HG02623 (cell line): ENCODE data around the gene PROM1.

Experiments used
- ATAC-seq: cut with Tn5 transposase; IDR thresholded peaks from one replicate; pipeline ENCODE4 v1.9.1; 2021; ENCODE audit warnings: moderate library complexity; ENCODE audit not compliant: unreplicated experiment

PROM1 gene

GRCh38 chr4:16066586-16067128 lies 17.2 kb downstream of the PROM1 start:
- no peak for ATAC-seq

GRCh38 chr4:16065066-16065465 lies 18.8 kb downstream of the PROM1 start:
- ATAC-seq = no peak

DNA sequence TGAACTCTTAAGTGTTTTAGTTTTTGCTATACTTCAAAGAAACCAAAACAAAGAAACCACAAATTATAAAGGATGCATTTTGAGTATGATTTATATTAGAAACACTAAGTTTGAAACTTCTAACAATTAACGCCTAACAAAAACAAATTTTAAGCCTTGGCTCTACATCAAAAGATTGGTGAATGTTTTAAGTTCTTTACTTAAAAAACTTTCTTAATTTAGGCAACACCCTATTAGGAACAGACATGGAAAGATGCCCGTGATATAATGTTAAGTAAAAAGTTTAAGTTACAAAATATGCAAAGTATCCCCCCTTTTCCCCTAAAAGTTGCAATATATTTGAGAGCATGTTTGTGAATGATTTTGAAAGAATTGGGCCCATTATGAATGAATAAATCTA lies 21.2 kb downstream of the PROM1 start:
- ATAC-seq = no peak

- no peak for ATAC-seq
Measured at GRCh38 chr4:16056681-16057385, 27.0 kb downstream of the PROM1 start.

GRCh38 chr4:16055873-16056272 lies 27.9 kb downstream of the PROM1 start:
- ATAC-seq = no peak

DNA sequence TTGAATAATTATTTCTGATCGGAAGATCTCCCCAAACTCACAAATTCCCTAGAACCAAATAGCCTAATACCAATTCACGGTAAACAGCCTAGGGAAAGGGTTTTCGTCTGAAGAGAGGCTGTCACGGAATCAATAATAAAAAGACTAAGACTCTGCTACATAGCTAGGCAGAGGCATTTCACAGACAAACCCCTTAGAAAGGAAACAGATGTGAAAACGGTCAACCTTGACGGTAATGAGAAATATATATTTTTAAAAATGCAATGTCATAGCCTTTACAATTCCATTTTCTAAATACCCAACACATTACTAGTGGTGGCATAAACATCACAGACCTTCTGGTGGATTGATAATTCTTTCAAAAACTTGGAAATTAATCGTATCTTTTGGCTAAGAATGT lies 28.4 kb downstream of the PROM1 start:
- no peak for ATAC-seq

- ATAC-seq = no peak
Measured at GRCh38 chr4:16052939-16053338, 30.9 kb downstream of the PROM1 start.

DNA sequence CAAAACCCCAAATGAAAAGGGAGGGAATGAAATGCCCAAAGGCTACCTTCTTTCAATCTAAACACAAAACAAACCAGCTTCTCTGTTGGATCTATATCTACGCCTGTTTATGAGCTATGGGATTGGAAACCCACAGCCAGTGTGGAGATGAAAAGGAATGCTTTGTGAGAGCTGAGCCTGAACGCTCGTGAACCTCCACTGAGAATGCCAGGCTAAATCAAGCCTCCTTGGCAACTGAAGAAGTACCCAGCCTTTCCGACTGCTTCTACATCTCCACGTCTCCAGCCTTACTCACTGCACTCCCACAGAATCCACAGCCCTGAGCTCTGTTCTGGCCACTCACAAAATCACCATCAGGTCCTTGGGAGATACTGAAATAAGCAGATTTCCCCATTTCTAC lies 31.8 kb downstream of the PROM1 start:
- ATAC-seq = no peak

DNA sequence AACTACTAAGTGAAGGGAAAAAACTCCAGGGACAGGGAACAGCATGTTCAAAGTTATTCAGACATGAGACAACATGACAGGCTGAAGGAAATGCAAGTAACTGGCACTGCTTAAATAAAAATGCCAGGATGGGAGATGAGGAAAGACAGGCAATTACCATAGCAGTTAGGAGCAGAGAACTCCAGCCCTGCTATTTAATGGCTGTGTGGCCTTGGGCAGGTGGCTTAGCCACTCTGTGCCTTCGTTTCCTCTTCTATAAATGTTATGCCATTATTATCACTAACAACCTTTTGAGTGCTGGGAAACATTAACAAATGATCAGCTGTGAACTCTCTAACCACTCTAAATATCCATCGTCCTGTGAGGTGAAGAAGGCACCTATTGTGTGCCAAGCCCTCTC lies 32.7 kb downstream of the PROM1 start:
- no peak for ATAC-seq

DNA sequence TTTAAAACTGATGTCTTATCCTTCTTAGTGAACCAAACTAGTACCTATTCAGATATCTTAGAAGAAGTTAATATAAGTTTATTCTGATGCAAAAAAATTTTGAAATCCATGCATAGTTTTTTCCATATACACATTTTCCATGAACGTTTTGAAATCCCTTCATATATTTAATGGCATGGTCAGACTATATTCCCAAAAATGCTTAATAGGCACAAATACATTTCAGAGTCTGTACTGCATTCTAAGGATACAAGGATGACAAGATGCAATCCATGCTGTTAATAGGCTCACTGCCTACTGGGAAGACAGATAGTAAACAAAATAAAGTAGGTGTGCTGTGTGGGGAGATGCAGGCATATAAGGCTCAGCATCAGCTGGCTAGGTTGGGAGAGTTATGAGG lies 33.2 kb downstream of the PROM1 start:
- no peak for ATAC-seq

DNA sequence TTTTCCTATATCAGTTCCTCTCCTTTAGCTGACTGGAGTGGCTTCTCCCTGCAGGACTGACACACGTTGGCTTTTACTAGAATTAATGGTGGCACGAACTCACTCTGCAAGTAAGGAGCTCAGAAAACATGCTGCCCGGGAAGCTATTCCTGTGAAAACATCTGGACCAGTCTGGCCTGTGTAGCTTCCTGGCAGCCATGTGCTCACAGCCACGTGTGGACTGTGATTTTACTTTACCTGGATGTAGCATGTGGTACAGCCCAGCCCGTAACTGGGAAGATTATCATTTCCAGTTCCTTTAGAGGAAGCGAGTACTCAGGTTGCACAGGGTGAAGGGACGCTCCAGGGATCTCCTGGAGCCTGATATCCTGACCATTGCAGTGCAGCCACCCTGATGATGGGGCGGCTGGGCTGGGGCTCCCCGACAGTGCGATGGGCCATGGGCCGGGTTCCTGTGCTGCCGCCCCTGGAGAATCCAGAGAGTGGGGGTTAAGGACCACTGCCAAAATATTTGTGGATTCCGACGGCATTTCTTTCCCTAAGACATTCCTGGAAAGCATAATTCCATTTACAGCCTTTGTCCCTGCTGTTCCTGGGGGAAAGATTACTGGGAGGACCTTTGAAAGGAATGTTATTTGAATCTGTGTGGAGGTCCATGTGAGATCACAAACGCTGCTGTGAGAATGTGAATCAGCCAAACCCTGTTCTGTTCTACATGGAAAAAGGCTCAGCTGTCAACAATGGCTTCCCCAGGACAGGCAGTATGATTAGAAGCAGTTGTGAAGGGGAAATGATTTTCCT lies 35.0 kb downstream of the PROM1 start:
- ATAC-seq = no peak

DNA sequence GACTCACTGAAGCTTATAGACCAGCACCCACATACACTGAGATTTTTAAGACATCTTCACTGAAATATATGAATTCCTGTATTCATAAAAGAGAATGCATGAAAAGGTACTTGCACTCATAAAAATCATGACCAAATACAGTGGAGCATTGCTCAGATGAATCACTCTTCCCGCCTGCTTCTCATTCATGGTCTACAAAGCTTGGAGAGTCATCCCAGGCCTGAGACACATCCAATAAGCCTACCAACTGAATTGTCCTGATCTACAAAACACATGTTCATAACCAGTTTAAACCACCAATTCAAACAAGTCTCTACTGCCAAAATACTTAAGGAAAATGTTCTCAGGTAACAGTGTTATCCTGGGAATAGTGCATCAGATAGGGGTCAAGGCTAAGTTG lies 38.1 kb downstream of the PROM1 start:
- ATAC-seq = no peak

GRCh38 chr4:16043642-16044498 lies 40.0 kb downstream of the PROM1 start:
- ATAC-seq = no peak

DNA sequence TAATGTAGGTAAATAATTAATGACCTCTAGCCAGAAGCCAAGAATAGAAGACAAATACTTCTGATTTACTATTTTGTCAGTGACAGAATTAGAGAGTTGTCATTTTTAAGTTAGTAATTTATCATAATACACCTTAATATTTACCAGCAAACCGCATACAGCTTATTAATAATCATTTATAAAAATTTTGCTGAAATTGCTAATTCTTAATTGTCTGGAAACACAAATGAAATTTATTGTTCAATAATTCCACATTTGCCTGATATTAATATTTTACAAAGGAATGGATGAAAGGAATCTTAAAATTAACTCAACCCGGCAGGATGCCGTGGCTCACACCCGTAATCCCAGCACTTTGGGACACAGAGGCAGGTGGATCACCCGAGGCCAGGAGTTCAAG lies 44.7 kb downstream of the PROM1 start:
- no peak for ATAC-seq

GRCh38 chr4:16037901-16038300 lies 45.9 kb downstream of the PROM1 start:
- no peak for ATAC-seq

- no peak for ATAC-seq
Measured at GRCh38 chr4:16035843-16036242, 48.0 kb downstream of the PROM1 start.

DNA sequence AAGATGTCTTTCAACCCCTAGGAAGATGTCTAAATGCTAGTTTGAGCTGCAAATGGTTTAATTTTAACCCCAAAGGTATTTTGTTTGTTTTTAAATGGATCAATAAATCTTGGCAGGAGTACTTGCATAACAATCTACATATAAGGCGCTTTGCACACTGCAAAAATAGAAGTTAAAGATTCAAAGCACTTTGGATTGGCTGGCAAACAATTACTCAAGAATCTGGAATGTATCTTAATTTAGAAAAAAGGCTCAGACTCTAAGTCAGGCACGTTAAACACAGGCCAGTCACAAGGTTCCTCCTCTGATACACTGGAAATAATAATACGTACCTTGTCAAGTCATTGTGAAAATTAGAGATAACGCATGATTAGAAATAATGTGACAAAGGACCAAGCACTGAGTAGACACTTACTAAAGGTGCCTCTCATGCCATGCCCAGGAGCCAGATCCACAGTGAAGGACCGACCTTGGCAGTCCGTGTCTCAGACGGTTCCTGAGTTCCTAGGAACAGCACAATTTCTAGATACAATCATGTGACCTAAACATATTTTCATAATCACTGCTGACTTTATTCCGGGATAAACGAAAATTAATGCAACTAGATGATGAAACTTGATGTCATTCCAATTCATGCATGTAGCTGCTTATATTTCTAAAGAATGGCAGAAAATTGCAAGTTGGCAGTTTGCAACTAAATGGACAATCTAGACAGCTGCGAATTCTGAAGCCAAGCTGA lies 49.6 kb downstream of the PROM1 start:
- no peak for ATAC-seq

DNA sequence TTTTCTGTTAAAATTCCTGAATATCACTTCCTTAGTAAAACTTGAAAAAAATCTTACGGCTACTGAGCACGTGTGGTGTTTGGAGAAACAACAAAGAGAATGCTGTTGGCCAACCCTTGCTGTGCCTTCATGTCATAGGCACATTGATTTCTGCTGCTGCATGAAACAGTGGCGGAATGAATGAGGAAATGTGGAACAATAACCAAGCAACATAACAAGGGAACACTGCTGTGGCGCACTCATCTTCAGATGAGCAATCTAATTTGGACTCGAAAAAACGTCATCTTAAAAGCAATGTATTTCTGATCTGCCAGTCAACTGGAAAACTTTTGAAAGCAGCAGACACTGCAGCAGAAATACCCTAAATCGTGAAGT lies 51.4 kb downstream of the PROM1 start:
- ATAC-seq = no peak

GRCh38 chr4:16031546-16032395 lies 52.1 kb downstream of the PROM1 start:
- no peak for ATAC-seq

DNA sequence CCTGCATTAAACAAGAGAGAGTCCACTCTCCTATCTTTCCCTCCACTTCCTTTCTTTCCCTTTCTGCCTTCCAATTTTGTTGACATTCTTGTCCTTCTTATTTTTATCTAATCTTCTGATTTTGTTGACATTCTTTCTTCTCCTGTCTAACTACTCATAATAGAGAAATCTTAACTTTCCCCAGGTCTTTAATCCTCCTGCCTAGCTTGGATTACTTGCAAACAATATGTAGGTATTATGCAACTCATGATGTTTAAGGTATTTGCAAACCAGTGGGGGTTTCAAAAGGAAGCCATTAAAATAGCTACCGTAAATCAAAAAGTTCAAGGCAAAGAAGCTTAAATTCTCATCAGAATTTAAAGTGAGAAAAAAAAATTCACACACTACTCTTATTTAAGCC lies 53.9 kb downstream of the PROM1 start:
- ATAC-seq = no peak
